AG08395 (cell line): ENCODE data around the gene ALG1L2.
A peak's percentile ranks its signal among the peaks of the same experiment; 100 is the strongest.
"Not testable (repeated sequence)": the region's sequence is repeated elsewhere in the genome, so short reads cannot be mapped to it uniquely, and the experiment has no call there.

Experiments used
- DNase-seq: peaks from one replicate; pipeline ENCODE4 v3.0.0; 2012; ENCODE audit warnings: mixed read lengths, low spot score

ALG1L2 gene, protein sequence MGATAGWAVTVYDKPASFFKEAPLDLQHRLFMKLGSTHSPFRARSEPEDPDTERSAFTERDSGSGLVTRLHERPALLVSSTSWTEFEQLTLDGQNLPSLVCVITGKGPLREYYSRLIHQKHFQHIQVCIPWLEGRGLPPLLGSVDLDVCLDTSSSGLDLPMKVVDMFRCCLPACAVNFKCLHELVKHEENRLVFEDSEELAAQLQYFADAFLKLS

DNA sequence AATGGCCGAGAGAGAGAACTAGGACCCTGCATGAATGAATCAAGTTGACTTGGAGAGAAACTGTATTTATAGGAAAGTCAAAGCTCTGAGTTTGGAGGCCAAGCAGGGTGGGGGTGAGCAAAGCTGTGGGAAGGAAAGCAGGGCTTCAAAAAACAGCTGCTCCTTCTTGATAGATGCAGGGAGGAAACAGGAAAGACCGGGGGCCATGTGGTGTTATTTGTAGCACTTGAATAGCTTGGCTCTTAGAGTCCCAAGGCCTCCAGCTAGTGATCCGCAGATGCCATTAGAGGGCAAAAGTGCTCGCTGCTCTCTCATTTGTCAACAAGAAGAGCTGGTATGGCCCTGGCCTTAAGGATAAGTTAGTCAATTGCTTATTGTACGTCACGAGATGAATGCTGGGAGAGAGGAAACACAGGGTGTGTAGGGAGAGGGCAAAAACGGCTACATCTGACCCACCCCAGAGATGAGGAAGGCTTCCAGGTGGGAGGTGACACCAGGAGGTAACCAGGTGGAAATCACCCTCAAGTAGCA is at the start of gene ALG1L2:
TSS of gene ALG1L2 (plus strand) at position 481 of the 531 bp plus-strand sequence. CDS start 186 bp downstream, outside the sequence.
- DNase-seq: no peak

DNA sequence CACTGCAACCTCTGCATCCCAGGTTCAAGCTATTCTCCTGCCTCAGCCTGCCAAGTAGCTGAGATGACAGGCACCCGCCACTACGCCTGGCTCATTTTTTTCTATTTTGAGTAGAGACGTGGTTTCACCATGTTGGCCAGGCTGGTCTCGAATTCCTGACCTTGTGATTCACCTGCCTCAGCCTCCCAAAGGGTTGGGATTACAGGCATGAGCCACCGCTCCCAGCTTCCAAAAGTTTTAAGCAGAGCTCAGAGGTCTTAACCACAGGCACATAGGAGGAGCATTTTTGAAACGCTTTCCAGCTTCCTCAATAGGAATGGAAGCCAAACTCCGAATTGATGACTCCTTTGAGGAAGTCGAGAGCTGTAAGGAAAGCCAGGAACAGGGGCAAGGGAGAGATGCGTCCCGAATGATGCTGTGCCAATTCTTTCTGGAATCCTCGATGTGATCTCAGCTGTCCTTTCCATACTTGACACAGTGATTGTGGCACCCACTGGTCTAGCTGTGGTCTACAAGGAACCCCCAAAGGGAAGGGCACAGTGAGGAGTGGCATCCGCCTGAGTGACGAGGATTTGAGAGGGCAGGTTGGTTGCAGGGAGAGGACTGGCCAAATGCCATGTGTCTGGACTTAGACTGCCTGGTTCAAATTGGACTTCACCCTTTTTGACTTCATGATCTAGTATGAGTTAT is 44.4 kb upstream of the ALG1L2 start:
- not testable (repeated sequence) for DNase-seq

DNA sequence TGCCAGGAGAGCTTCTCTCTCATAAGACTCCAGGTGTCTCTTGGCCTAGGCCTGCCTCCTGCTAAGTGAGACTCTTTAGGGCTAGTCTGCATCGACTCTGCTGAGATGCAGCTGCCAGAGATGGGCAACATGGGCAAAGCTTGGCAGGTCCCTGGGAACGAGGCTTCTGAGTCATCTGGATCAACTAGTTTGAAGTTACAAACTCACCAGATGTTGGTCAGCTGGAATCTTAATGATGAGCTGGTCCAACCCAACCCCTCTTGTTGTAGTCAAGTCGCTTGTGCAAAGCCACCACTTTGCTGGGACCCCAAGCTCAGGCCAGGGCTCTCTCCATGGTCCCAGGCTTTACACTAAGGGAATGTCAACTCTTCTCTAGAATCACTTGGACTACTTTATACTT is 38.9 kb upstream of the ALG1L2 start:
- DNase-seq: peak; percentile 35

DNA sequence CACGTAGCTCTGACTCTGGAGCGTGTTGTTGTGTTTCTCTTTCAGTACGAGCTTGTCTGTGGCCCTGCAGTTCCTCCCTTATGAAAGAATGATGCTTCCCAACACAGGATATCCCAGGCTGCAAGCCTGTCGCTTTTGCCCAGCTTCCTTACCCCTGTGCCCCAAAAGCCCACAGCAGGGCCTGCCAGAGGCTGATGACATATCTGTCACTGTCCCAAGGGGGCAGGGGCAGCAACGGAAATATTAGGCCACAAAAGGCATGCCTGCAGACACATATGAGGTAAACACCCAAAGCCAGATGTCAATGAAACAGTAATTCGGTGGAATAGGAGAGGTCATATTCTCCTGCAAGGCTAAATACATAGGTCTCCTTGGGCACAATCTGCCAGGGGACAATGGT is 38.0 kb upstream of the ALG1L2 start:
- DNase-seq: not testable (repeated sequence)

DNA sequence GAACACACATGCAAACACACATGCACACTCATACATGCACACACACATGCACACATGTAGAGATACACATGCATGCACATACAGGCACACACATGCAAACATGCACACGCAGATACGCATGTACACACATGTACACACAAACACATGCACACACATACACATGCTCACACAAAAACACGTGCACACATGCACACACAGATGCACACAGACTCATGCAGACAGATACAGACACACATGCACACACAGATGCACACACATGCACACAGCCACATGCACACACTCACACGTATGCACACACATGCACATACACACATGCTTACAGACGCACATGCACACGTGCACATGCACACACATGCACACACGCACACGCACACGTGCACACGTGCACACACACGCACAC is 37.3 kb upstream of the ALG1L2 start:
- no peak for DNase-seq

DNA sequence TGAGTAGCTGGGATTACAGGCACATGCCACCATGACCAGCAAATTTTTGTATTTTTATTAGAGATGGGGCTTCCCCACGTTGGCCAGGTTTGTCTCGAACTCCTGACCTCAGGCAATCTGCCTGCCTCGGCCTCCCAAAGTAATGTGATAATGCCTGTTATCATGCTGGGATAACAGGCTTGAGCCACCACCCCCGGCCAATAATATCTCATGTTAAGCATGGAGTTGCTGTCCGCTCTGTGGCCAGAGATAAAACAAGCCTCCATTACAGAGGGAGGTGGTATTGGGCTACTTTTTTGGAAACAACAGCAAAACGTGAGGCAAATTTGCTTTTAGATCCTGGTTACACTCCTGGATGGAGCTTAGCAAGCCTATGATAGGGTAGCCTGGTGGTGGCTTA is 32.9 kb upstream of the ALG1L2 start:
- DNase-seq: no peak

DNA sequence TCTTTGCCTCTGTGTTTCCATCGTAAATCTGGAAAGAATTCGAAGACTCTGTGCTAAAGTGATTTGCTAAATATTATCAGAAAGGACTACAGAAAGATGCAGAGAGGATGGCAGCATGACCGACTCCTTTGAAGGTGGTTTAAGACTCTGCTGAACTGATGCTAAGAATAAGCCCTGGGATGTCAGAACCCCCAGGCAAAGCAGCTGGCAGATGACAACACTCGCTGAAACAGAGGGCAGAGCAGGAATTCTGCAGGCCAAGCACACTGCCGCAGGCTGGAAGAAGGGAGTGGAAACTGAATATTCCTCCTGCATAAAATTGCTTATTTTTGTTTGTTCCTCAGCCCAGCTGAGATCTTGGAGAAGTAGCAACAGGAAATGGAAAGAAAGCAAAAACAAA is 29.3 kb upstream of the ALG1L2 start:
- DNase-seq: not testable (repeated sequence)

DNA sequence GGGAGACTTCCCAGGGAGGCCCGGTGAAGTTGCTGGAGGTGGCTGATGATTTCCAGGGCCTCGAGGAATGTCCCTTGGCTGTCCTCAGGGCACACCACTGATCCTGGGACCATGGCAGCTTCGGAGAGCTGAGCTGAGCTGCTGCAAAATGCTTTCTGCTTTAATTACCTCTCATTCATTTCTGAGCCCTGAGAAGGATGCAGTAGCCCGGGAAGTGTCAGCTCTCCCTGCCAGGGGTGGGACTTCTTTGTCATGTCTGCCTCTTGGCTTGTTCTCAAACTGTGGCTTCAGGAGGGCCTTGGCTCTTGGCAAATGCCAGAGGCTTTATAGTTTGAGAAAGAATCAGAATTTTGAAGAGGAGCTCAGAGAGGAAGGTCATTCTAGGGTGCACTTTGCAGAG is 28.7 kb upstream of the ALG1L2 start:
- not testable (repeated sequence) for DNase-seq

DNA sequence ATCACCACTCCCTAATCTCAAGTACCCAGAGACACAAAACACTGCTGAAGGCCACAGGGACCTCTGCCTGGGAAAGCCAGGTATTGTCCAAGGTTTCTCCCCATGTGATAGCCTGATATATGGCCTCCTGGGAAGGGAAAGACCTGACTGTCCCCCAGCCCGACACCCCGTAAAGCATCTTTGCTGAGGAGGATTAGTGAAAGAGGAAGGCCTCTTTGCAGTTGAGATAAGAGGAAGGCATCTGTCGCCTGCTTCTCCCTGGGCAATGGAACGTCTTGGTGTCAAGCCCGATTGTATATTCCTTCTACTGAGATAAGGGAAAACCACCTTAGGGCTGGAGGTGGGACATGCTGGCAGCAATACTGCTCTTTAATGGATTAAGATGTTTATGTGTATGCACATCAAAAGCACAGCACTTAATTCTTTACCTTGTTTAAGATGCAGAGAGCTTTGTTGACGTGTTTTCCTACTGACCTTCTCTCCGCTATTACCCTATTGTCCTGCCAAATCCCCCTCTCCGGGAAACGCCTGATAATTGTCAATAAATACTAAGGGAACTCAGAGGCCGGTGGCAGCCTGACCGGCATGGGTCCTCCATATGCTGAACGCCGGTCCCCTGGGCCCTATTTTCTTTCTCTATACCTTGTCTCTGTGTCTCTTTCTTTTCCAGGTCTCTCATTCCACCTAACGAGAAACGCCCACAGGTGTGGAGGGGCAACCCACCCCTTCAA is 23.9 kb upstream of the ALG1L2 start:
- not testable (repeated sequence) for DNase-seq

DNA sequence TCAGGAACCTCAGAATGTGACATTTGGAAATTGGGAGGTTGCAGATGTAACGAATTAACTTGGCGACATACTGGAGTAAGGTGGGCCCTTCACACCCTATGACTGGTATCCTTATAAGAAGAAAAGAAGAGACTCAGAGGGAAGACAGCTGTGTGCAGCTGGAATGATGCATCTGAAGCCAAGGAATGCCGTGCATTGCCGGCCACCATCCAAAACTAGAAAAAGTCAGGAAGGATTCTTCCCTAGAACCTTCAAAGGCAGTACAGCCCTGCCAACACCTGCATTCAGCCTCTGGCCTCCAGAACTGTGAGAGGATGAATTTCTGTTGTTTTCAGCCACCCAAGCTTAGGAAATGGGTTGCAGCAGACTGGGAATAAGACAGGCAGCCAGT is 23.4 kb upstream of the ALG1L2 start:
- not testable (repeated sequence) for DNase-seq

DNA sequence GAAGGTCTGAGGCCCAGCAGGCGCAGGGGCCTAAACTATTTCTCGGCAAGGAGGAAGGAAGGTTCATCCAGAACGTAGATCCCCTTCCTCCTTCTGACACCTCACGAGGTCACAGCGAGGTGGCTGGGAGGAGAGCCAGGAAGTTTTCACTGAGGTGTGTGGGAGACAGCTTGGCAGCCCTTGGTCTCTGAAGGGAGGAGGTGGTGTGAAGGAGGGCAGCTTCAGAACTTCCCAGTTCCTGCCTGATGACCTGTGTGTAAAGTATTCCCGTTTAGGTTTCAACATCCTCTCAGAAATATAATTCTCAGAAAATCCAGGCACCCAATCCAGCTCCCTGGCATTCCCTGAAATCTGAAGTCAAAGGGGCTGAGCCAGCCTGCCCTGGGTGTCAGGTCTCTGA is 22.9 kb upstream of the ALG1L2 start:
- not testable (repeated sequence) for DNase-seq

DNA sequence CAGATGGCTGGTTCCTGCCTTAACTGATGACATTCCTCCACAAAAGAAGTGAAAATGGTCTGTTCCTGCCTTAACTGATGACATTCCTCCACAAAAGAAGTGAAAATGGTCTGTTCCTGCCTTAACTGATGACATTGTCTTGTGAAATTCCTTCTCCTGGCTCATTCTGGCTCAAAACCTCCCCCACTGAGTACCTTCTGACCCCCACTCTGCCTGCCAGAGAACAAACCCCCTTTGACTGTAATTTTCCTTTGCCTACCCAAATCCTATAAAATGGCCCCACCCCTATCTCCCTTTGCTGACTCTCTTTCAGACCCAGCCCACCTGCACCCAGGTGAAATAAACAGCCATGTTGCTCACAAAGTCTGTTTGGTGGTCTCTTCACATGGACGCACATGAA is 22.5 kb upstream of the ALG1L2 start:
- DNase-seq: not testable (repeated sequence)

DNA sequence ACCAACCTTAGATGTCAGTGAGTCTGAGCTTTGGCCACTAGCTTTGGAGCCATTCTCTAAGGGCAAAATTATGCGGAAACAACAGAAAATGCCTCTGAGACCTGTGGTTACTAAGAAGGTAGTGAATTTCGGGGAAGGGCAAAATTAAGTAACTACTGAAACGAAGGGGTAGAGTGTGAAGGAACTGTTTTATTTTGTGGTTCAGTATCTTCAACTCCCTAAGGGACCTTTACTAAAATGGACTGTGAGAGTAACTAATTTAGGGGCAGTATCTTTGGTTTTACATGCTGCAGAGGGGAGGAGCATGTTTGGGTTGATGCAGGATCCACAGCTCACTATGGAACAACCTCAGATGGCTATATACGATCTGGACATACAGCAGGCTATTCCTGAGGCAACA is 8.0 kb upstream of the ALG1L2 start:
- DNase-seq: no peak

DNA sequence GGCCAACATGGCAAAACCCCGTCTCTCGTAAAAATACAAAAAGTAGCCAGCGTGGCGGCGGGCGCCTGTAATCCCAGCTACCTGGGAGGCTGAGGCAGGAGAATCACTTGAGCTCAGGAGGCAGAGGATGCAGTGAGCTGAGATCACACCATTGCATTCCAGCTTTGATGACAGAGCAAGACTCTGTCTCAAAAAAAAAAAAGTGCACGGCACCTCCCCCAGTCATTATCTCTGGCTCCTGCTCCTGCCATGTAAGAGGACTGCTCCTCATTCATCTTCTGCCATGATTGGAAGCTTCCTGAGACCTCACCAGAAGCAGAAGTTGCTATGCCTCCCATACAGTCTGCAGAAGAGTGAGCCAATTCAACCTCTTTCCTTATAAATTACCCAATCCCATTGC is 4.0 kb upstream of the ALG1L2 start:
- no peak for DNase-seq

DNA sequence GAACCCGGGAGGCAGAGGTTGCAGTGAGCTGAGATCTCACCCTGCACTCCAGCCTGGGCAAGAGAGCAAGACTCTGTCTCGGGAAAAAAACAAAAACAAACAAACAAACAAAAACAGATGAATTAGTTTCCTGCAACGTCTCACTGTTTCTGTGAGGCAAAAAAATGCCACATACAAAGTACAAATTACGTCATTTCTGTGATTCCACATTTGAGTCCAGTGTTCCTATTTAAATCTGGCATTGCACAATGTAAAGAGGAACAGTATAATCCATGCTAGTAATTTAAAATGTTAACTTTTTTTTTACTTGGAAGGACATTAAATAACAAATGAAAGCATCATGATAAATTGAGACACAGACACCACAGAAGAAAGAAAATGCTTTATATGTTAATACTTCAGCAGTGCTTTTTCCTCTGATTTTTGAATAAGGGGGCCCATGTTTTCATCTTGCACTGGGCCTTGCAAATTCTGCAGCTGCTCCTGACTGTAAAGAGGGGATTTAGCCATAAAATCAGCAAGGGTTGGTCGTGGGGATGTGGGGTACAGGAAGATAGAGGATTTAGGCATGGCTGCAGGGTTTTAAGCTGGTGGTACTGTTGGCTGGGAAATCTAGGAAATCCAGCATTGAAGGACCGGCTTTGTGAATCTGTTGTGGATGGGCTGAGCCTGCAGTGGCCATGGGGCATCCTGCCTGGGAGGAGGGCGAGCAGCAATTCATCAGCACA is 1.9 kb downstream of the ALG1L2 start:
- DNase-seq: not testable (repeated sequence)

DNA sequence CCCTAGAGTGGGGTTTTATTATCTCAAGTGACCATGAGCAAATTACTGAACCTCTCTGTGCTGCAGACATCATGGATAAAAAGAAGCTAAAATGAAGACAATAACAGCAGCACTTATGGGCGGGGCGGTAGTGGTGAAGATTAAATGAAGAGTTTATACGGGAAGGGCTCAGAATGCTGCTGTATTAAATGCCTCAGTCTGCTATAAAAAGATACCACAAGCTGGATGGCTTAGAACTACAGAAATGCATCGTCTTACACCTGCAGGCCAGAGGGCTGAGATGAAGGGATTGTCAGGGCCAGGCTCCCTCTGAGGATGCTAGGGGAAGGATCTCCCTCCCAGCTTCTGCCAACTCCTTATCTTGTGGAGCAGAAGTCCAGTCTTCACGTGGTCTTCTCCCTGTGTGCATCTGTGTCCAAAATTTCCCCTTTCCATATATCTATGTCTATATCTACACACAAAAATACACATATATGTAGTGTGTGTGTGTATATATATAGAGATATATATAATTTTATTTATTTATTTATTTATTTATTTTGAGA is 2.9 kb downstream of the ALG1L2 start:
- DNase-seq: no peak

DNA sequence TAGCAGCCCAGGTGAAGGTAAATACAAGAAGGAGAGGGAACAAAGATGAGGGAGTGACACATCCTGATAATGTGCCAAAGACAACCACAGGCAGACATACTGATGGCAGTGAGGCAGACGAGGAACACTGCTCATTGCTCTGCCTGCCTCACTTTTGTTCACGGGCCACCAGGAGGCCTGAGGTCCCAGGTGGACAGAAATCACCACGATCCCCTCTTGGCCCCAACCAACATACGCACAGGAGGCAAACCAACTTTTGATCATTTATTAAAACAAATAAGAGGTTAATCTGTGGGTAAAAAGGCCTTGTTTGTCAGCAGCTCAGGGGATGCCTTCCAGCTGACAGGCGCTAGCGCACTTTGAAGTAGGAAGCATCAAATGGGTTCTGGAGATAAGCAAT is 4.2 kb downstream of the ALG1L2 start:
- DNase-seq: no peak

DNA sequence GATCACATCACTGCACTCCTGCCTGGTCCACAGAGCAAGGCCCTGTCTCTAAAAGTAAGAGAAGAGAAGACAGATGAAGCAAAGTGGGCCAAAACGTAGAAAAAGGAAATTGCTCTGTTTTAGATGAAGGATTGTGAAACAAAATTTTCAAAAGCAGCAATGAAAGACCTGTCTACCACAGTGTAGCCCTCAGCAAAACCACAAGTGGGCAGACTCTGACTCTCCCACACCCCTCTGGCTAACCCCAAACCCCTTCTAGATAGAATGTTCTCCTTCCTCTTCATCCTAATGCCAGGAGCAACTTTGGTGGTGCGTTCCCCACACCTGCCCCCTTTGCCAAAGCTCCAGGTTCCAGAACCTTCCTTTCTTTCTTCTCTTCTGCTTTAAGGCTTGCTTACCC is 5.0 kb downstream of the ALG1L2 start:
- not testable (repeated sequence) for DNase-seq

DNA sequence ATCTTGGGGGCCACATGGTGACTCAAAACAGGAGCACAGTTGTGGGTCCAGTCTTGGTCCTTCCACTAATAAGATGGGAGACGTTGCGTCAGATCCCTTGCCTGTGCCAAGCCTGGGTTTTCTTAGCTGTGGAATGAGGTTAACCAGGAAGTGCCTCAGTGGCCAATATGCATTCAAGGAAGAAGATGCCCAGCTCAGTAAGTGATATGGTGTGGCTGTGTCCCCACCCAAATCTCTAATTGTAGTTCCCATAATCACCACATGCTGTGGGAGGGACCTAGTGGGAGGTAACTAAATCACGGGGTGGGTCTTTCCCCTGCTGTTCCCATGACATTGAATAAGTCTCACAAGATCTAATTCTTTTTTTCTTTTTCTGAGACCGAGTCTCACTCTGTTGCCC is 6.4 kb downstream of the ALG1L2 start:
- DNase-seq: no peak

DNA sequence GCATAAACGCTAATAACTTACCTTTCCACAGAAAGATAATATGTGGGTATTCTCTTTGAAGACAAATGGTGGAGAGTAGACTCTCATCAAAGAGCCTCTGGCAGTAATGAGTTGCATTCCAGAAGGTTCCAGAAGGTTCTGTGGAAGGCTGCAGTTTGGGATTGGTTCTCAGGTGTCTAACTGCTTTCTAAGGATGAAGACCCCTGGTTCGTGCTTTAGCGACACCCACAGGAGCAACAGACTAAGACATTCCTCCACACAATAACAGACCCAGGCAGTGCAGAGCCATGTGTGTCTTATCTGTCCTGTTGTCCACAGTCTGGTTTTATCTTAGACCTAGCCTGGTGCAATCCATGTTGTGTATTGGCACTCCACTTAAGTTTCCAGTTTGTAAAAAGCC is 9.1 kb downstream of the ALG1L2 start:
- not testable (repeated sequence) for DNase-seq

DNA sequence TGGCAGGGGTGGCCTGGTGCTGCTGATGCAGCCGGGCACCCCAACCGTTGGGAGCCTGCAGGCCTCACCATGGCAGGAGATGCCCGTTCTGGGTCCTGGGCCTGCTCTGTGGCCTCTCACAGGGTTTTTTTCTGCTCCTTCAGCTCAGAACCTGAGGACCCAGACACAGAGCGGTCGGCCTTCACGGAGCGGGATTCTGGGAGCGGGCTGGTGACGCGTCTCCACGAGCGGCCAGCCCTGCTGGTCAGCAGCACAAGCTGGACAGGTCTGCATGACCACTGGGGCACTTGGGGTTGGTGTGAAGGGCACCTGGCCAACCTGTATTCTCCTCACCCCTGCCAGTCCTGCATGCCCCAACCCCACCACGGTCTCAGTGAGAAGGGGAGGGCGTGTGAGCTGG is 10.3 kb downstream of the ALG1L2 start:
- DNase-seq: no peak
